HepG2 (cell line): ENCODE data around the gene UST.
"Not testable (repeated sequence)": the region's sequence is repeated elsewhere in the genome, so short reads cannot be mapped to it uniquely, and the experiment has no call there.

Source experiments
- ZNF10 ChIP-seq: sonication (generic); formaldehyde crosslinking; IDR thresholded peaks from 2 replicates; pipeline ENCODE4 v1.4.0; 2020; ENCODE audit warnings: mild to moderate bottlenecking, low read depth, missing genetic modification reagents, borderline replicate concordance
- TF ChIP-seq, protein P1 (sequence below): sonication (generic); formaldehyde crosslinking; IDR thresholded peaks from 2 replicates; pipeline ENCODE4 v1.5.0; 2020; ENCODE audit warnings: mild to moderate bottlenecking, missing genetic modification reagents, moderate library complexity

- TF ChIP-seq, protein P1, sequence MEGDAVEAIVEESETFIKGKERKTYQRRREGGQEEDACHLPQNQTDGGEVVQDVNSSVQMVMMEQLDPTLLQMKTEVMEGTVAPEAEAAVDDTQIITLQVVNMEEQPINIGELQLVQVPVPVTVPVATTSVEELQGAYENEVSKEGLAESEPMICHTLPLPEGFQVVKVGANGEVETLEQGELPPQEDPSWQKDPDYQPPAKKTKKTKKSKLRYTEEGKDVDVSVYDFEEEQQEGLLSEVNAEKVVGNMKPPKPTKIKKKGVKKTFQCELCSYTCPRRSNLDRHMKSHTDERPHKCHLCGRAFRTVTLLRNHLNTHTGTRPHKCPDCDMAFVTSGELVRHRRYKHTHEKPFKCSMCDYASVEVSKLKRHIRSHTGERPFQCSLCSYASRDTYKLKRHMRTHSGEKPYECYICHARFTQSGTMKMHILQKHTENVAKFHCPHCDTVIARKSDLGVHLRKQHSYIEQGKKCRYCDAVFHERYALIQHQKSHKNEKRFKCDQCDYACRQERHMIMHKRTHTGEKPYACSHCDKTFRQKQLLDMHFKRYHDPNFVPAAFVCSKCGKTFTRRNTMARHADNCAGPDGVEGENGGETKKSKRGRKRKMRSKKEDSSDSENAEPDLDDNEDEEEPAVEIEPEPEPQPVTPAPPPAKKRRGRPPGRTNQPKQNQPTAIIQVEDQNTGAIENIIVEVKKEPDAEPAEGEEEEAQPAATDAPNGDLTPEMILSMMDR (CRISPR knock-in tag), result not testable (repeated sequence)
- not testable (repeated sequence) for TF ChIP-seq ZNF10 (CRISPR knock-in tag)
Measured at GRCh38 chr6:149103950-149104349, 357.1 kb downstream of the UST start.
